GM18511 (cell line): ENCODE measurements around the gene TBX5.
"Not testable (repeated sequence)": the region's sequence is repeated elsewhere in the genome, so short reads cannot be mapped to it uniquely, and the experiment has no call there.

ENCODE experiments used
- ATAC-seq: cut with Tn5 transposase; IDR thresholded peaks from one replicate; pipeline ENCODE4 v1.9.1; 2021; ENCODE audit warnings: mild to moderate bottlenecking, moderate library complexity; ENCODE audit not compliant: unreplicated experiment

The TBX5 gene

DNA sequence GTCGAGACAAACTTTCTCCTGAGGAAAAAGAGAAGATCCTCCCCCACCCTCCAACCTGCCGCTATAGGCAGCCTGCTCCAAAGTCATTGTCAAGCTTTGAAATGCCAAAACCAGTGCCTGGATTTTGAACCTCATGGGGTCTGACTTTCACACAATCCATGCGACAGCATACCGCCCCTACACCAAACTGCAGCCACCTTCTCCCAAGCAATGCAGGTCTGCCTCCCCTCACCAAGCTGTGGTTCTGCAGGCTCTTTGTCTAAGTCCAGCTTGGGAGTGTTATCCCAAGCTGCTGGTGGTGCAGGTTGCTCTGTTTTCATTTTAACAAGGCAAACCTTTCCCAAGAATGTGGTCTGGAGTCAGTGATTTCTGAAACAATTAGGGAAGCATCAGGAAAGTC is 12.4 kb downstream of the TBX5 start:
- ATAC-seq: no peak

DNA sequence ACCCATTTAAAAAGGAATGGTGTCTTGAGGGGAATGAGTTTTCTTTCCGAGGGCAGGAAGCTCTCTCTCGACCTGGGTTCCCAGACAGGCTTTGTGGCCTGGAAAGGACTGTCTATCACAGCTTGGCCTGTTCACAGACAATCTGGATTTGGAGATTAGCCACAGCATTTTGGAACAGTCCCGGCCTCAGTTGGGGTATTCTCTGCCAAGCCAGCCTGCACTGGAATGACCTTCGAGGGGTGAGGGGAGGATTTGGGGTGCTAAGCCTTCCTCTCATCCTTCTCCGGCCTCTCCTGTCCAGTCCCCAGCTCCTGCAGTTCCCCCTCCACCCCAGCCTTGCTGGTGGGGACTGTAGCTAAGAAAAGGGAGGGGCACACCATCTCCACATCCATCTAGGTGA is 13.0 kb downstream of the TBX5 start:
- ATAC-seq: no peak

DNA sequence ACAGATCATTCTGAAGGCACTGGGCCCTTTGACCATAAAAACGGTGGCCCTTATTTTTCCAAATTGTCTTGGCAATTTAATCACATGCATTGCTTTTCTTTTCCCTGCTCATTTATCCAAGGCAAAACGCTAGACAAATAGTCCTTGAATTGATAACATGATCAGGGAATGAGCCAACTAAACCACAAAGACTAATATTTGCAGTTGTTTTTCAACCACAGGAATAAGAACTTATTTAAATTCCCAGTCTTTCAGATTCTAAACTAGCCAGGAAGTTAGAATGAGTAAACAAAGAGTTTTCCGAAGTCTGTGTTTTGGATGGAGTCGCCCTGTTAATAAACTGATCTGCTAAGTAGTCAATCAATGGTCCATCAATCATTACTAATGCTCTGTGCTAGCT is 14.9 kb downstream of the TBX5 start:
- ATAC-seq: no peak

DNA sequence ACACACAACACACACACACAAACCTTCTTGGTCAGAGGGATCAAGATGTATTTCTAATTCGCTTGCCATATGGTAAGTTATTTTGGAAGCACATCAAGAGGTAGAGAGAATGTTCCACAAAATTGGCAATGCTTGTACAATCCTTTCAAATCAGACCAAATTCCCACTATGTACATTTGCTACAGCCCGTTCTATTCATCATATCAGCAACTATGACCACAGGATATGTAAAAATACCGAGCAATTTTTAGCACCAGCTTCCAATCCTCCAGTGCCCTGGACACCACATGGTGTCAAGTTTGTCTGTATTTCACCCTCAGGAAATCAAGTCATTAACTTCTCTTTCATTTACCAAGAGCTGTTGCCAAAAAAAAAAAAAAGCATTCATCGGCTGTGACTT is 21.2 kb downstream of the TBX5 start:
- no peak for ATAC-seq

DNA sequence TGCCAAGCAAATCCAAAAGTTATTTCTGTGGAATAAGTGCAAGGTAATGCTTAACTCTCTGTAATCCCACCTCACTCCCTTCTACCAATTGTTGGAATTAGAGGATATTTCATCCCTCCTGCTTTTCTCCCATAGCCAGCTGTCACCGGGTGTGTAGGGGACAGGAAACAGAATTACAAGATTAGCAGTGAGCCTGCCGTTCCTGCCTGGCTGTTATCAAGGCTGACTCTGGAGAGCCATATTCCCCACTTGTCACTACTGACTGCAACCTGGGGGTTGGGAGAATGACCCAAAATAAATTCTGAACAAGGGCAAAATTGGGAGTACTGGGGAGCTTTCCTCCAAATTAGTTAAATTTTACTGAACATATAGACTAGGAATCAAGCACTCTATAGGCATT is 24.8 kb downstream of the TBX5 start:
- no peak for ATAC-seq

DNA sequence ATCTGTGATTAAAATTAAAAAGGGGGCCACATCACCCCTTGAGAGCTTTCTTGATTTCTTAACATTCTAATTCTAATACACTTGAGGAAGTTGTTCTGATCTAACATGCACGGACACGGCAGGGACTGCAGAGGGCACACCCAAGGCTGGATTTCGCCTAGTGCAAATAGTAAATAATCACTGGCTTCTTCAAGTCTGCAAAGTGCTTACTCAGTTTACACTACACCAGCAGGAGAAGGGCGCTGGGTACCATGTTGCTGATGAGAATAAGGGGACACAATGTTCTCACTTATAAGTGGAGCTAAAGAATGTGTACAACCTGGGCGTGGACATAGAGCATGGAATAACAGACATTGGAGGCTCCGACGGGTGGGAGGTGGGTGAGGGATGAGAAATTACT is 34.2 kb downstream of the TBX5 start:
- no peak for ATAC-seq

DNA sequence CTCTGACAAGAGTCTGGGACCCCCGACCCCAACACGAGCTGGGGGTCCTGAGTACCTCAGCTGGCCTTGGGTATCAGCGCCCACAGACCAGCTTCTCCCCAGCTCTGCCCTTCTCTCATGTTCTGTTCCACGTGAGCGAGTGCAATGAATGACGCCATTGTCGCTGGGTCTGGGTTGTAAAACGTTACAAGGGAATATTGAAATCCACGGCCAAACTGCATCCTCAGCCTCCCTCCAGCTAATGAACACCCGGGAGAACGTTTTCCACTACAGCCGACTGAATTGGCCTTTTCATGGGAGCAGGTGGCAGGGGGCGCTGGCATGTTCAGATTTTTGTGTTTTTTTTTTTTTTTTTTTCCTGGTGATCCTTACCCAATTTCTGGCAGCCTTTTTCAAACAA is 34.7 kb downstream of the TBX5 start:
- ATAC-seq: no peak

DNA sequence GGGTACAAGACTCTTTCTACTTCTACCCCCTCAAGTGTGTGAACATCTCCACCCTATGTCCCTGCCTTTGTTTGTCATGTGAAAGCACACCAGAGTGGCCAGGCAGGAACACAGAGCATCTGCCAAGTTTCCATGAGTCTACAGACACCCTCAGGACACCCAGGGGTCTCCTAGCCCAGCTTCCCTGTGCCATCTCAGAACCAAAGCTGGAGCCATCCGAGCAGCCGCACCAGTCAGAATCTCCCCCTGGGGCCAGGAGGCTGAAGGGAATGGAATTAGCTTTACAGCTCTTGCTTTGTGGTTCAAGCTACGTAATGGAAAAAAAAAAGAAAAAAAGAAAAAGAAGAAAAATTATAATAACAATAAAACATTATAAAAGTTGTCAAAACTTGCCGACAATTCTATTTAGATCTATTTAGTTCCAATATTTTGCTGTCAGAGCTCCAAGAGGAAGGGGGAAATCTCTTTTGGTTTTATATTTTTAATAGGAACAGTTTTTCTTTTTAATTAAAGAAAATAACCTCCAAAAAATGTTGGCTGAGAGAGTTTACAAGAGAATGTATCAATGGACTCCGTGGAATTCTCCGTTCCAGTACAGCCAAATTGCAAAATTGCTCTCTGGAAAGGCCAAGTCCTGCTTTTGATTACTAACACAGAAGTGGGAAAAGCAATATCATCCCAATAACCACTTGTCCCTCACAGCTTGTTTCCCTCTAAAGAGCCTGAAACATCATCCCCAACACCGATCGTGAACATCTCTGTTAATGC is 37.1 kb downstream of the TBX5 start:
- ATAC-seq: no peak

DNA sequence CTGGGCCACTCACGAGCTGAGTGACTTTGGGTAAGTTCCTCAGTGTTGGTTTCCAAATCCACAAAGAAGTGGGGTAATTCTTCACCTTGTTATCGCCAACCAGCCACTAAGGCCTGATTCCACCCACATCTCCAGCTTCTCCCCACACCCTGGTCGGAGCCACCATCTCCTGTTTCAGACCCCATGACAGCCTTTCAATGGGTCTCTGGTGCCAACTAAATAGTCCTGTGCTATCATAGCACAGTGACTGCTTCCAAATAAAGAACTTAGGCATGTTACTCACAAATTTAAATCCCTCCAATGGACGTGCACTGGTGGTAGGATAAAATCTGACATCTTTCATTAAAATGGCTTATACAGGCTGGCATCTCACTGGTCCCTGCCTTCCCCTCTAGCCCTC is 44.0 kb downstream of the TBX5 start:
- no peak for ATAC-seq

DNA sequence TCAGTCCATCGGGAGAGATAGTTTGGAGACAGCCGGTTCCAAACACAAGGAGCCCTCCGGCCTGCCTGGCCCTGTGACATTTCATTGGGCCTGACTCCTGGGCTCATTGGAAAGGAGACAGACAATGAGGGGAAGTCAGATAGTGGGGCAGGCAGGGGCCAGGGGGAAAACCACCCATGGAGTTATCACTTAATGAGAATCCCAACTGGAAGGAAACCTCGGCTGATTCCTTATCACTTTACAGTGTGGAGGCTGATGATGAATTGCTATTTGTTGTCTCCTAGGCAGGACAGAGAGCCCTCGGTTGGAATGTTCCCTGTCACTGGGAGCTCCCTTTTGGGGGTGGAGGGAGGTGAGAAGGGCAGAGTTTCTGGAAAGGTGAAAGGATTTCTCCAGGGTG is 44.4 kb downstream of the TBX5 start:
- no peak for ATAC-seq

DNA sequence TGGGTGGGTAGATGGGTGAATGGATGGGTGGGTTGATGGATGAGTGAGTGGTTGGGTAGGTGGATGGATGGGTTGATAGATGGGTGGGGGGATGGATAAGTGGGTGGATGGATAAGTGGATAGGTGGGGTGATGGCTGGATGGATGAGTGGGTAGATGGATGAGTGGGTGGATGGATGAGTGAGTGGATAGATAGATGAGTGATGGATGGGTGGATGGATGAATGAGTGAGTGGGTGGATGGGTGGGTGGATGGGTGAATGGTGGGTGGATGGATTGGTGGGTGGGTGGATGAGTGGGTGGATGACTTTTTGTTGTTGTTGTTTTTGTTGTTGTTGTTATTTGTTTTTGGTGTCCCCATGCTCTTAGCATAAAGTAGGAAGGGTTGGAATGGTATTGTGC is 45.5 kb downstream of the TBX5 start:
- ATAC-seq: no peak

DNA sequence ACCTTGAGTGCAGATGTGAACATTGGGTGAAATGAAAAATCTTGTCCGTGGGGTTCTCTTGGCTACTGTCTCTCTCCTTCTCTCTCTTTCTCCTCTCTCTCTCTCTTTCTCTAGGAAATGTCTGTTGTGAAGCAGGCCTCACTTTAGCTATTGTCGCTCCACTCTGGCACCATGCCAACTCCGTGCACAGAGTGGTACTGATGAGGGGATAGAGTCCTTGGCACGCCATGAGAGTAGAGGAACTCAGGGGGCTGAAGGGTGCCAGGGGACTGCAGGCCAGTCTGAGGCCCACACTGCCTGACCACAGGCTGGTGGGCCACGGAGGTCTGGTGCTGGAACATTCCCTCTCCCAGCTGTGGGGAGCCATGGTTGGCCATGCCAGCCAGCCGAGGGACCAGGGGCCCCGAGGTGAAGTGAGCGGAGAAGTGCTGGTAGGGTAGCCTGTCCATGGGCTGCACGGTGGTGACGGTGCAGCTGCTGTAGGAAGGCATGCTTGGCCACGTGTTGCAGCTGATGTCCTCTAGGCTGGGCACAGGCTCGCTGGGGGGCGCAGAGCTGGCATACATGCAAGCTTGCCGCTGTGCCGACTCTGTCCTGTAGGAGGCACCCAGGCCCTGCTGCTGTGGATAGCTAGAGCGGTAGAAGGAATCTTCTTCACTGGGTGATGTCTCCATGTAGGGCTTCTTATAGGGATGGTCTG is 50.4 kb downstream of the TBX5 start:
- ATAC-seq: no peak

DNA sequence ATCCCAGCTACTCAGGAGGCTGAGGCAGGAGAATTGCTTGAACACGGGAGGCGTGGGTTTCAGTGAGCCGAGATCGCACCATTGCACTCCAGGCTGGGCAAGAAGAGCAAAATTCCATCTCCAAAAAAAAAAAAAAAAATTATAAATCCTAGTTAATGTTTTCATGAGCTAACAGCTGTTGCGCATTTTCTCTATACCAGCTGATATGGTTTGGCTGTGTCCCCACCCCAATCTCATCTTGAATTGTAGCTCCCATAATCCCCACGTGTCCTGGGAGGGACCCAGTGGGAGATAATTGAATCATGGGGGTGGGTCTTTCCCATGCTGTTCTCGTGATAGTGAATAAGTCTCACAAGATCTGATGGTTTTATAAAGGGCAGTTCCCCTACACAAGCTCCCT is 56.7 kb downstream of the TBX5 start:
- ATAC-seq: not testable (repeated sequence)

DNA sequence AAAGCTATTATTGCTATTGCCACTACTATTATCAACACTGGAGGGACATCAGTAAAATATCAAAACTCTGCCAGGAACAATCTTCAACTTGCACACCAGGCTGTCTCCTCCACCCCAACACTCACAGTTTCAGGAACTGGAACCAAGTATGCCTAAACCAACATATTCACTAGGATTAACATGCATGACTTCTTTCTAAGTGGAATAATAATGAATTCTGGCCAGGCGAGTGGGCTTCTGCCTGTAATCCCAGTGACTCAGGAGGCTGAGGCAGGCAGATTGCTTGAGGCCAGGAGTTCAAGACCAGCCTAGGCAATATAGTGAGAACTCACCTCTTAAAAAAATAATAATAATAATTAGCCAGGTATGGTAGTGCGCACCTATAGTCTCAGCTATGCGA is 58.1 kb downstream of the TBX5 start:
- no peak for ATAC-seq

DNA sequence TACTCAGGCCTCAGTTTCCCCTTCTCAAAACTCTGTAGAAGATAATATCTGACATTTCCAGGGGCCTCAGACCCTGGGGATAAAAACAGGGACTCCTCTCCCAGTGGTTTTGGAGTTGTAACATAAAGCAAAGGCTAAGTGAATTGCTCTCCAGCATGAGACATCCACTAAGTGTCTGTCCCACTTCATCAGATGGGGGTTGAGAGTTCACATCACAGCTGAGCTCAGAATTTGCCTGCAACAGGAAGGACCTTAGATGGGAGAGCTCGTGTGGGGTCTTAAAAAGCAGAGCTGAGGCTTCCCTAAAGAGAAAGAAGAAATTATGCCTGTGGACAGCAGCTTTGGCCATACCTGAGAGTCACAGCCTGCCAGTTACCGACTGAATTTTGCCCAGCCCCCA is 61.1 kb downstream of the TBX5 start:
- ATAC-seq: no peak

DNA sequence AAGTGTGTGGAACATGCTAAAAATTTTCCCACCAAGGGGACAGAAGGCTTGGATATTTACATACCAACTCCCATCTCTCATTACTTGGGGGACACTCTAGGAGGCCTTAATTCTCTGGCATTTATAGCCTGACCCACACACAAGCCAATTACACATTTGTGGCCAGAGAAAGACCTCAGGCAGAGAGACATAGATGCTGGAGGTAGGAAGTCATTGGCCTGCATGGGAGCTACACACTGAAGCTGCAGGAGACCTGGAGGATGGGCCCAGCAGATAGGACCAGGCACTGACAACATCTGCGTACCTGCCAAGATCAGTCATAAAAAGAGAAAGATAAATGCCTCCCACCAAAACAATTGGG is 61.7 kb downstream of the TBX5 start:
- ATAC-seq: no peak

DNA sequence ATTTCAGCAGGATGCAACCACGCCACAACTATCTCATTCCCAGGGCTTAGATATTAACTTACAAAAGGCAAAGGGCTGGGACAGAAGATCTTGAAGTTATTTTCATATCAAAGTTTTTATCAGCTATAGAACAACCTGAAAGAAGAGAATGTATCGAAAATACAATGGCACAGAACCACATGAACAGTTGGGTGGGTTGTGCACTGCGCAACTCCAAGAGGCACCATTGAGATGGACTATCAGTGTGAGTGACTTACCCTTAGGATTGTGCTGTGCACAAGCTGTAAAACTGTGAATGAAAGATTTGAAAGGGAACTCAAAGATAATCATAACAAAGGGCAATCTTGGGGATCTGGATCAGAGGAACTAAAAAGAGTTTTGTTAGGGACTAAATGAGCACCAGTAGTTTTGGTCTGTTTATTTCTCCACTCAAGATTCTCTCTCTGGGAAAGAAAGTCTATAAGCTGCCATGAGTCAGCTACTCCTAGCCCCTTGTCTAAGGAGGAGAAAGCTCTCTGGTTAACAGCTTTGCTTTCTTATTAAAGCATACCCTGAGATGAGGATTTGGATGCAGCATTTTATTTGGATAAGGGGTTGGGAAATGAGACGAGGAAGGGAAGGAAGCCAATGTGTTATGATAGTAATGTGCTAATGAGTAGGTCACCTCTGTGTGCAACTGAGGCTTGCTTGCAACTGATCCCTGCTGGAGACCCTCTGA is 62.2 kb downstream of the TBX5 start:
- ATAC-seq: no peak

DNA sequence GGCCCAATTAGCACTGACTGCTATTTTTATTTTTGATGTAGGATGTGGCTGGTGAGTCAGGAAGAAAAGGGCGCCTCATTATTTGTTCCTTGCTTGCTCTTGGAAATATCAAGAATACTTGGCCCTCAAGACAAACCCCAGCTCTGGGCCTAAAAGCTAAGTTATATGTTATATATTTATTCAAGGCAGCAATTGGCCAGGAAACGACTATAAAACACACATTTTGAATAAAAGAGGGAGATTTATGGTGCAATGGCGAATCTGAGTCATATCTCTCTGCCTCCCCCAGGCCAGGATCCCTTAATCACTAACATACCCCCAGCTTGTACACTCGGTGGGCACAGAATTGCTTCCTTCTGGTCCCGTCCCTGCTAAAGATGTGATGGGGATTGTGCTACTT is 63.3 kb downstream of the TBX5 start:
- no peak for ATAC-seq

DNA sequence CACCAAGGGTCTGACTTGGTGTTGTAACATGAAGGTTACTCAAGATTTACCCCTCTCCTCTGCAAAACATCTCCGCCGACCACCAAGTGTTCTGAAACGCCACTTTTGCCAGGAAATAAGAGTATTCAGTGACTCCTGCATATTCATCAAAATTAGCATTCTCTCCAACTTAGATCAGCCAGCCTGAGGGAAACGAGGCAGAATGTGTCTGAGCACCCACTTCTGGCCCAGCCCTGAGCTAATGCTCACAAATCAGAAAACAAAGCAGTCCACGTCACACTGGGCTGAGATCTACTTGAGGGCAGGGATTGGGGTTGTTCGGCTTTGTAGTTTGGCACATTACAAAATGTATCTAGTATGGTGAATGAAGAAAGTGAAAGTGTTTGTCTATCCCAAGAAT is 64.3 kb downstream of the TBX5 start:
- ATAC-seq: no peak

DNA sequence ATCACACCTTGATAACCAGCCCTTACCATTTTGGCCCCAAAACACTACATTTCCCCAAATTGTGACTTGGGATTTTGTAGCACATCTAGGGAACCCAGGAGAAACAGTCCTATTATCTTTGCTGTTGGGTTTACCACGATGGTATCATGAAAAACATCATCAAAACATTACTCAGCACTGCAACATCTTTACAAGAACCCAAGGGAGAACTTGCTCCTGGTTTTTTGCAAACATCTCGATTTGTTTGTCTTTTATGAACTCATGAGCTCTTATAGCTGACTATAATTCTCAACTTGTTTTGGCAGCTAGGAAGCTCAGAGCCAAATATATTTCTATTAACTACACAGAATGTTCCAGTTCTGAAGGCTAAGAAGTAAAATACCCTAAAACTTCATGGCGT is 65.7 kb downstream of the TBX5 start:
- ATAC-seq: no peak

DNA sequence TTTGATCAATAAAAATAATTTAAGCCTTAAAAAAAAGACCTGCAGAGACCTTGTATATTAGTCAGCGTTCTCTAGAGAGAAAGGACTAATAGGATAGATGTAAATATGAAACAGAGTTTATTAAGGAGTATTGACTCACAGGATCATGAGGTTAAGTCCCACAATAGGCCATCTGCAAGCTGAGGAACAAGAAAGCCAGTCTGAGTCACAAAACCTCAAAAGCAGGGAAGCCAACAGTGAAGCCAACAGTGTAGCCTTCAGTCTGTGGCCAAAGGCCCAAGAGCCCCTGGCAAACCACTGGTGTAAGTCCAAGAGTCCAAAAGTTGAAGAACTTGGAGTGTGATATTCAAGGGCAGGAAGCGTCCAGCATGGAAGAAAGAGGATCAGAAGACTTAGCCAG is 66.3 kb downstream of the TBX5 start:
- ATAC-seq: no peak

DNA sequence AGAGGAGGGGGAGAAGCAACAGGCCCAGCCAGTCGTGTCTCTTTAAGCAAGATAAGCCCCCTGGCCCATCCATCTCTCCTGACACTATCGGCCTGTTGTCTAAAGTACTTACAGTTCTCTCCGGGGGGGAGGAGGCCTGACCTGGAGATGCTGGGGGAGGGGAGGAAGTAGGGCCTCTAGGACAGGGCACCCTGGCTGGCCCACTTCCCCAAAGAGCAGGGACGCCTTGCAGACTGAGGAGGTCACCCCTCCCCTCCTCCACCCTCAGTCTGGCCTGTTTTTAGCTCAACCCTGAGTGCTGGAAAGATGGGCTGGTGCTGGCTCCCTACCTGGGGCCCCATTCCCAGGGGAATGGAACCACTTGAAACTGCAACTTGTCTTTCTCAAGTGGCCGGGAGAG is 70.3 kb downstream of the TBX5 start:
- ATAC-seq: no peak
